BJ (cell line): ENCODE data around the gene FAM168A. TPM values are rescaled to one million over a fixed set of nuclear protein-coding genes. Genes with fewer than 3 reads are reported as not detected.

Source experiments
- CTCF ChIA-PET: fragments of 350-600 bp; formaldehyde crosslinking; extraction: SDS; loops from one replicate; lab custom pipeline; 2021; ENCODE audit warnings: antibody characterized with exemption, inconsistent platforms; lab: Yijun Ruan, JAX
- POLR2A ChIA-PET: fragments of 300-600 bp; sonication (Branson Sonifier 250); formaldehyde crosslinking; extraction: SDS; loops from one replicate; lab custom pipeline; 2021; ENCODE audit warnings: antibody characterized with exemption; lab: Charles Lee
- DNase-seq: peaks from one replicate; pipeline ENCODE4 v3.0.0-alpha.2; 2011; ENCODE audit warnings: low read depth
- H3K27me3 ChIP-seq: 2 replicates; pipeline ENCODE4 v1.6.0; 2011; ENCODE audit warnings: low read length; ENCODE audit not compliant: control insufficient read depth, insufficient read depth
- H3K36me3 ChIP-seq: 2 replicates; pipeline ENCODE4 v1.5.1; 2011; ENCODE audit warnings: low read length; ENCODE audit not compliant: control insufficient read depth, insufficient read depth
- H3K4me3 ChIP-seq: 2 replicates; pipeline ENCODE4 v1.5.1; 2011; ENCODE audit warnings: low read depth, mild to moderate bottlenecking, control low read depth, low read length
- polyA plus RNA-seq: library from polyadenylated mRNA; depleted of rRNA; stranded (reverse); fragments of >200 nt; gene quantifications from 2 replicates; pipeline ENCODE4 v1.2.3, GENCODE V29; 2011
- TF ChIP-seq, protein P1 (sequence below): IDR thresholded peaks from 2 replicates; pipeline ENCODE4 v1.5.1; 2011; ENCODE audit warnings: low read depth, mild to moderate bottlenecking, control low read depth, inconsistent platforms, low read length, moderate library complexity; ENCODE audit not compliant: insufficient read depth

FAM168A gene
- polyA plus RNA-seq, 1 experiment: 19.1 TPM

DNA sequence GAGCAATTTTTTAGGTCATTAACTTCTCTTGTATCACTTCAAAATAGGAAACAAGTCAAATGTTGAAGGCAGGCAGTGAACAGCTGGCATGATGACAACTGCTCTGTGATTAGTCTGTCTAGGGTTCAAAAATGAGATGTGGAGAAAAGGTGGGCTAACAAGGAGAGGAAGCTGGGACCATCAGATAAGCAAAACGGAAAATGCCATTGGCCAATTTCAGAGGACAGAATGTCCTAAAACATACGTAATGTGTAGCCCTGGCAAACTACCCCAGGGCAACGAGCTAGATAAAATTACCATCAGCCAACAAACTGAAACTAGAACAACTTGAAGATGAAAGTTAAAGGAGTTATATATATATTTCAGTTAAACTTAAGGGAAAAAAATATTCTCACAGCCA lies 128.5 kb downstream of the FAM168A start:
- H3K4me3 ChIP-seq: no peak overlapping the region
- no peaks in the 10 kb centered on the region for H3K27me3 ChIP-seq
- no peaks in the 10 kb centered on the region for H3K36me3 ChIP-seq
- TF ChIP-seq, protein P1, sequence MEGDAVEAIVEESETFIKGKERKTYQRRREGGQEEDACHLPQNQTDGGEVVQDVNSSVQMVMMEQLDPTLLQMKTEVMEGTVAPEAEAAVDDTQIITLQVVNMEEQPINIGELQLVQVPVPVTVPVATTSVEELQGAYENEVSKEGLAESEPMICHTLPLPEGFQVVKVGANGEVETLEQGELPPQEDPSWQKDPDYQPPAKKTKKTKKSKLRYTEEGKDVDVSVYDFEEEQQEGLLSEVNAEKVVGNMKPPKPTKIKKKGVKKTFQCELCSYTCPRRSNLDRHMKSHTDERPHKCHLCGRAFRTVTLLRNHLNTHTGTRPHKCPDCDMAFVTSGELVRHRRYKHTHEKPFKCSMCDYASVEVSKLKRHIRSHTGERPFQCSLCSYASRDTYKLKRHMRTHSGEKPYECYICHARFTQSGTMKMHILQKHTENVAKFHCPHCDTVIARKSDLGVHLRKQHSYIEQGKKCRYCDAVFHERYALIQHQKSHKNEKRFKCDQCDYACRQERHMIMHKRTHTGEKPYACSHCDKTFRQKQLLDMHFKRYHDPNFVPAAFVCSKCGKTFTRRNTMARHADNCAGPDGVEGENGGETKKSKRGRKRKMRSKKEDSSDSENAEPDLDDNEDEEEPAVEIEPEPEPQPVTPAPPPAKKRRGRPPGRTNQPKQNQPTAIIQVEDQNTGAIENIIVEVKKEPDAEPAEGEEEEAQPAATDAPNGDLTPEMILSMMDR: no peak
- DNase-seq: no peak
- POLR2A ChIA-PET: no interaction called here
- CTCF ChIA-PET: interaction anchor here (0.8 to 3.3 kb wide), 3 partner anchors 10 to 191 kb away, joined by 3 to 23 read pairs (median 3); no protein-coding TSS in a partner anchor

DNA sequence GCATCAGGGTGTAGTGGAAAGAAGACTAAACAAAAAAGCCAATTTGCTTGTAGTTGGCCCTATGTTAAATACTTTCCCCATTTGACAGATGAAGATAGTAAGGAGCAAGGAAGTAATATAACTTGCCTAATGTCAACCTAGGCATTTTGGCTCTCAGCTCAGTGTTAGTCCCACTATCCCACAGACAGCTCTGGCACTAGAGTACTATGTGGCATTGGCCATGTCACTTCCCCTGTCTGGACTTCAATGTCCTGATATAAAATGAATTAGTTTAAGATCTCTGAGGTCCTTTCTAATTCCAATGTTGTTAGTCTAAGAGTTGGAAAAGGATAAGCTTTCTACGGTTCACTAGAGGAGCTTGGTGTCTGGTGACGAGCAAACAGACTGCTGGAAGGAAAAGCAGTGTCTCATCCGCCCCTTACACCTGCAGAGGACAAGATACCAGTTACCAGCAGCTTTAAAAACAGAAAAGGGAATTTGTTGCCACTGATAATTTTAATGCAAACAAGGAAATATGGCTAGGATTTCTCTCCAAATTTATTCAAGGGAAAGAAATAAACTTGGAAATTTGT lies 129.2 kb downstream of the FAM168A start:
- TF ChIP-seq, protein P1: no peak
- no peaks in the 10 kb centered on the region for H3K36me3 ChIP-seq
- ChIA-PET POLR2A (no interaction called here), CTCF (interaction anchor here (0.7 to 3.3 kb wide), 2 partner anchors 11 to 13 kb away, joined by 4 to 23 read pairs; no protein-coding TSS in a partner anchor)
- no peak overlapping the region for H3K4me3 ChIP-seq
- DNase-seq: no peak
- no peaks in the 10 kb centered on the region for H3K27me3 ChIP-seq

DNA sequence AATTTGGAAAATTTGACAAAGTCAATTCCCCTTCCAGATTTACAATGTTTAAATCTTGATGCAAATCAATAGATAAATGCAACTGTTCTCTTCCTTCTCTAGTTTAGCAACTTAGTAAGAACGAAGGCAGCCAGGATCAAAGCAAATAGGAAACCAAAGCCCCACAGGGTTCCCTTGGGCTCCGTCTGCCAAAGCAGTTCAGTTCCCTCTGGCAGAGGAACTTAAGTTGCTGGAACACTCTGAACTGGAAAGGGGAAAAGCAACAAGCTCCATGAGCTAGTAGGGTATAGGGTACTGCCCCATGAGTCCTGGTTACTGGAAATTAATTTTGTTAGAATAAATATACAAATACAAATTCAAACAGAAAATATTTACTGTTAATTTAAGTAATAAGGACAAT lies 130.4 kb downstream of the FAM168A start:
- ChIA-PET CTCF (interaction anchor here (3.3 kb wide), 1 partner anchor 12 kb away, joined by 23 read pairs; no protein-coding TSS in a partner anchor), POLR2A (no interaction called here)
- Histone ChIP-seq H3K27me3 (no peaks in the 10 kb centered on the region), H3K36me3 (no peaks in the 10 kb centered on the region), H3K4me3 (no peak overlapping the region)
- no peak for DNase-seq
- TF ChIP-seq, protein P1: no peak

DNA sequence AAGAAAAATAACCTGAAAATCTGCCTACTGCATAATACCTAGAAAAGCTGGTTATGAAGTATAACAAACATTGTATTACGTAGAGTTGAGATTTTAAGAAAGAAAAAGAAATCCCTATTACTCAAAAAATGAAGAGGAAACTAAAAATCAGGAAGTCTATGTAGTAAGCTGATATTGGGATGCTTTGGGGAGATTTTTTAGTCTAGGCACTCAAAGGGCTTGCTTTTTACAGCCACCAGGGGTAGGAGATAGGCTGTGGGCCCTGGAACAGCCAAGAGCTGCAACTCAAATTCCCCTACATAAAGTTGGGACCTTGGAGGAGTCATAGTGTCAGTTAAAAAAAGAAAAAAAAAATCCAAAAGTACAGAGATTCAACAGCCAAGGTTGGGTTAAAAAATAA lies 131.3 kb downstream of the FAM168A start:
- TF ChIP-seq, protein P1: no peak
- no peaks in the 10 kb centered on the region for H3K27me3 ChIP-seq
- DNase-seq: no peak
- POLR2A ChIA-PET: interaction anchor here (0.6 kb wide), 1 partner anchor 83 kb away, joined by 4 read pairs; no protein-coding TSS in a partner anchor
- no peak overlapping the region for H3K4me3 ChIP-seq
- H3K36me3 ChIP-seq: no peaks in the 10 kb centered on the region
- CTCF ChIA-PET: interaction anchor here (0.9 to 4.0 kb wide), 5 partner anchors 7 to 16 kb away, joined by 3 to 32 read pairs (median 3); no protein-coding TSS in a partner anchor

DNA sequence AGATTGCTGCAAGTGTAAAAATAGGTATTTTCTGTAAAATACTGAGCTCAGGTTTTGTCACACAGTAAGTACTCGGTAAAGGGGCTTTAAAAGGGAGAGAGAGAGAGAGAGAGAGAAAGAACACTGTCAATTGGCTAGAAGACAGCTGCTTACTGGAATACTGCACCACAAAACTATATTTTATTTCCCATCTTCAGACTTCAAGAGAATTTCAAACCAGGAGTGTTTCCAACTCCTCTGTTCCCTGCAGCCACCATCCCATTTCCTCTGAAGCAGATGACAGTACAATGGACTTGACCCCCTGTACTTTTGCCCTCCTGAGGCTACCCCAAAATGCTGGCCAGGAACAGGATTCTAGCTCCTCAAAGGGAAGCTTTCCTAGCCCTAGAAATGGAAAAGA lies 132.0 kb downstream of the FAM168A start:
- ChIA-PET POLR2A (interaction anchor here (0.5 to 0.6 kb wide), 2 partner anchors 82 to 350 kb away, joined by 3 to 4 read pairs; no protein-coding TSS in a partner anchor), CTCF (interaction anchor here (0.9 to 4.0 kb wide), 5 partner anchors 8 to 15 kb away, joined by 3 to 32 read pairs (median 3); no protein-coding TSS in a partner anchor)
- Histone ChIP-seq H3K27me3 (no peaks in the 10 kb centered on the region), H3K4me3 (no peak overlapping the region), H3K36me3 (no peaks in the 10 kb centered on the region)
- TF ChIP-seq, protein P1: no peak
- DNase-seq: no peak
